HG02884 (cell line): Measurements from ENCODE around the gene FBXO42.
"Not testable (repeated sequence)": the region's sequence is repeated elsewhere in the genome, so short reads cannot be mapped to it uniquely, and the experiment has no call there.

Experiments
- ATAC-seq: cut with Tn5 transposase; IDR thresholded peaks from one replicate; pipeline ENCODE4 v1.9.1; 2021; ENCODE audit warnings: mild to moderate bottlenecking, moderate library complexity; ENCODE audit not compliant: unreplicated experiment

Gene FBXO42

DNA sequence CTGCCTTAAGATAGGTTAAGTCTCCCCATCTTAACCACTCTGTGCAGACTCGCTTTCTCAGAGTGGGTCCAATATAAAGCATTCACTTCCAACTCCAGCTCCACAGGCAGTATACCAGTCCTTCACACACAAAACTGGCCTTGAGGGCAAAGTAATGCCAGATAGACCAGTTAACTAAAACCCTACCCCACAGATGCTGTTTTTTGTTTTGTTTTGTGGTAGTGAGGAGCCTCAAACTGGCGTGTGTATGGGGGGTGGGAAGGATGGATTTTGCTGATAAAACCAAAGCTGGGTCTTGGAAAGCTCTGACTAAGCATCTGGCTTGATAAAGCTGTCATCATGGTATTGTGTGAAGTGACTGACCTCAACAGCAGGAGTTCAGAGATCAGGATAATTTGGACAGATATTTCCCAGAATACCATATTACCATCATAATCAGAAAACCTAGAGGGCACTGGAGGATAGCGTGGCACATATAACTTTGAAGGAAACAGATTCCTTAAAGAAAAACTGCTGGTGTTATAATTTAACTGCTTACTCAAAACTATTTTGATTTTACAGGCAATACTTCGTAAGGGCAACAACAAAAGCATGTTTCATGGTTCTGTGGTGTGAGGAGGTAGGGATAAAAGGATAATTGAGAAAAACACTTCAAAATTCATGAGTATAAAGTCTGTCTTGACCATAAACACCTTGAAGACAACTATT, 85.7 kb downstream of the FBXO42 start:
- no peak for ATAC-seq

- ATAC-seq = no peak
Measured at GRCh38 chr1:16262067-16262466, 90.2 kb downstream of the FBXO42 start.

DNA sequence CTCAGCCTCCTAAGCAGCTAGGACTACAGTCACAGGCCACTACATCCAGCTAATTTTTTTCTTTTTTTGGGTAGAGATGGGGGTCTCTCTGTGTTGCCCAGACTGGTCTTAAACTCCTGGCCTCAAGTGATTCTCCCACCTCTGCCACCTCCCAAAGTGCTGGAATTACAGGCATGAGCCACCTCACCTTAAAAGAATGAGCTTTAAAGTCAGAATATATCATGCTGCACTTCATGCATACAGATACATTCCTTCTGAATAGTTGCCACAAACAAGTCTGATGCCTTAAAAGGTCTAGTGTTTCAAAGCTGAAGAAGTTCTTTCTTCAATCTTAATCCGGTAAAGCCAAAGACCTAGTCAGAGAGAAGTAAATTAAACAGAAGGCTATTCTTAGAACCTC, 91.5 kb downstream of the FBXO42 start:
- ATAC-seq = no peak

GRCh38 chr1:16258591-16259135, 93.6 kb downstream of the FBXO42 start:
- ATAC-seq = no peak

GRCh38 chr1:16257968-16258367, 94.3 kb downstream of the FBXO42 start:
- ATAC-seq = no peak

DNA sequence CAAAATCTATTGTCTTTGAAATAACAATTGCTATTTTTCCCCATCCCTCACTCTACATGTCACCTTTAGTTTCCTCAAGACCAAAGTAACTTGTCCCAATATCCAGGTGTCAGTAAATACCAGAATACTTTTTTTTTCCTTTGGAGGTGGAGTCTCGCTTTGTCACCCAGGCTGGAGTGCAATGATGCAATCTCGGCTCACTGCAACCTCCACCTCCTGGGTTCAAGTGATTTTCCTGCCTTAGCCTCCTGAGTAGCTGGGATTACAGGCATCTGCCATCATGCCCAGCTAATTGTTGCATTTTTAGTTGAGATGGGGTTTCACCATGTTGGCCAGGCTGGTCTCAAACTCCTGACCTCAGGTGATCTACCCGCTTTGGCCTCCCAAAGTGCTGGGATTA, 94.7 kb downstream of the FBXO42 start:
- ATAC-seq = not testable (repeated sequence)

DNA sequence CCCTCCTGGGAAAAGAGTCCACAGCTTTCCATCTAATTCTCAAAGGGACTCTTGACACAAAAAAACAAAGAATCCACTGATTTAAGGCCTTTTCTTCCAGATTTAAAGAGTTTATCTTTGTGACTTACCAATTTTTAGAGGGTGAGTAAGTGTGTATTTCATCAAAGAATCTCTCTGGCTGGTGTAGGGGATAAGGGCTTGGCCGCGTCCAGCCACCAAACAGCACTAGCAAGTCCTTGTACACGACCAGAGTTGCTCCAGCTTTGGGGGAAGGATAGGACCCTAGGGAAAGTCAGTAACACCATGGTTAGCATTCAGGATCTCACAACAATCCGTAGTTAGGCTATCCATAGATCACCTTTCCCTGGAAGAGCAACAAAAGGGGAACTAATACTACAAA, 95.8 kb downstream of the FBXO42 start:
- no peak for ATAC-seq

GRCh38 chr1:16254263-16254928, 97.9 kb downstream of the FBXO42 start:
- ATAC-seq = no peak

GRCh38 chr1:16253332-16253922, 98.9 kb downstream of the FBXO42 start:
- no peak for ATAC-seq

DNA sequence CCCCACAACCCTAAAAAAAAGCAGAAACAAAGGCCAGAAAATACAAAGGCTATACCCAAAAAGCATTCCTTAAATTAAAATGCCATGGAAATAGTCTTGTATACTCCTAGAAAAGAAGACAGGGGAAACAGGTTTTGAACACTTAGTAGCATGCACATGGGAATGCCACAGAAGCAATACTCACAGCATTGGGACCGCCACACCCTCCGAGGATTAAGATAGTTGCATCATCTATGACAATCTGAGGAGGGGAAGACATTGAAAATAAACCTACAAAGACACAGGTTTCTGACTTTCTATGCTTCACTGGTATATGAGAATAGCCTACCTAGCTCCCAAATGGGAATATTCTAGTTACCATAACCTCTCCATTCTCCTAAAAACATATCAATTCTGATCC, 99.4 kb downstream of the FBXO42 start:
- ATAC-seq = no peak

- no peak for ATAC-seq
Measured at GRCh38 chr1:16251381-16251780, 100.9 kb downstream of the FBXO42 start.

GRCh38 chr1:16250524-16251251, 101.6 kb downstream of the FBXO42 start:
- ATAC-seq = no peak

DNA sequence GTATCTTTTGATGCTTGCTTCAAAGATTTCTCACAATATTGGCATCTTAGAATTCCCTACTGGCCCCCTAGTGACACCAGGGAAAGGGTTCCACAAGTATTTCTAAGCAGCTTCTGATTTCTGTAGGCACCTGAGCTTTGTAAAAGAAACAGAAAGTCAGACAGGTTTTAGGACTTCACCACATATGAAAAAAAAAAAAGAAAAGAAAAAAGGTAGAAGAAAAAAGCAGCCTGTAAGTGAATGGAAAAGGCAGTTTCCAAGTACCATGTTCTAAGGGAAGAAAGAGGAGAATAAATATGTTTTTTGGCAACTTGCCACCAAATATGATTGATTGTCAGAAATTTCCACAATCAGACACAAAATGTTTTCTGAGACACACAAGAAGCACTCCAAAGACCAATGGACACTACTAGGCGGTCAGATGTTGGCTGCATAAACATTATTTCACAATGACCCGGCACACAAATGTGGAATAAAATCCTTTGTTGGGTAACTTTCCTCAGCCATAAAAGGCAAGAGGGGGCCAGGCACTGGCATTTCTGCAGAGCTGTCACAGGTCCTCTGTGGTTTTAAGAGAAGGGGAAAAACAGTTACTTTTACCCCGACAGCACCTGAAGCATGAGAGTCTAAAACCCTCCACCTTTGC, 102.6 kb downstream of the FBXO42 start:
- ATAC-seq = no peak

DNA sequence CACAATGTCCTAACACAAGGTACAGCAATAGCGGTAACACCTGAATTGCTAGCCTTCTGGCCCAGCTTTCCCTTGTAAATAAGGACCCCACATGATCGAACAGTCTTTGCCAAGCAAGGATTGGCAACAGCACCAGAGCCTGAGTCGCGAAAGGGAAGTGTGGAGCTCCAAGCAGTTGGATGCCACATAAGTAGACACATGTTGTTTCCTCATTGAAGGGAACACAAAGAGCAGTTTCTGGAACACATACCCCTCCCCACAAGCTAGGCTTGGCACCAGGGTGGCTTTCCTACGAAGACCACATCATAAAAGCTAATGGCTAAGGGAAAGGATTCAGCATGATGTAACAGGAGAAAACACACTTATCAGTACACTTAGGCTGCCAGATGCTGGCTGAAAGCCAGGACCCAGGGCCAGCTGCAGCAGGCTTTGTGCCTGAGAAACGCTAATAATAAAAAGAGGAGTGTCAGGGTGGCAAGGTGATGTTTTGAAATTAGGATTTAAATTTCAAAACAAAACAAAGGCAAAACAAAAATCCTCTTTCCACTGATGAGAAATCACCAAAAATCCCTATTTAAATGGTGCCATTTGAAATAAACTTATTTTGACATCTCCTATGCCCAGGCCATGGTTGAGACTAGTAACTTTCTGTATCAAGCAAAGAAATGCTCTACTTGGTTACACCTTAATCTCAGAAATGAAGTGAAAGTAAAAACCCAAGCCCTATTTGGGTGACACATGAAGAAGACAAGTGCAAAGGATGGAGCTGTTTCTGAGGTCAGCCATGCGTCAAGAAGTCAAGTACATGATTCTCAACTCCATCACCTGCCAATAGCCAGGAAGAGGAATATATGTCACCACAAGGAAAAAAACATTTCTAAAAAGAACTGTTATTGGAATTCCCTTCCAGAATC, 103.4 kb downstream of the FBXO42 start:
- no peak for ATAC-seq

DNA sequence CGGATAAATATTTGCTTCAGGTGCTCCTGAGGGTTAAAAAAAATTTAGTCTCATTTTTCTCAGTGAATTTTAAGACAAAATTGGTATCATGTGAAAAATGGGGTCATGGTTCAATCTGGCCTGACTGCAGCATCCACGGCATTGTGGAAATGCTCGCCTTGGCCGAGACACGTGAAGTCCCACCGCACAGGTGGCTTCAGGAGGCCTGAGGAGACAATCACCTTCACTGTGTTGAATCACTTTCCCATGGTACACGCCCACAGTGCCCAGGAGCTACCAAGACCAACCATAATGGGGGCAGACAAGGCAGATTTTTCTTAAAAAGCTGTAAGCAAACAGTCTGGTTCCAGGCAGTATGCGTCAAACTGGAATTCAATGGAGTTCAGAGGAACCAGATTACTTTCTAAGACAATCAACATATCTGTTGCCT, 104.3 kb downstream of the FBXO42 start:
- no peak for ATAC-seq

DNA sequence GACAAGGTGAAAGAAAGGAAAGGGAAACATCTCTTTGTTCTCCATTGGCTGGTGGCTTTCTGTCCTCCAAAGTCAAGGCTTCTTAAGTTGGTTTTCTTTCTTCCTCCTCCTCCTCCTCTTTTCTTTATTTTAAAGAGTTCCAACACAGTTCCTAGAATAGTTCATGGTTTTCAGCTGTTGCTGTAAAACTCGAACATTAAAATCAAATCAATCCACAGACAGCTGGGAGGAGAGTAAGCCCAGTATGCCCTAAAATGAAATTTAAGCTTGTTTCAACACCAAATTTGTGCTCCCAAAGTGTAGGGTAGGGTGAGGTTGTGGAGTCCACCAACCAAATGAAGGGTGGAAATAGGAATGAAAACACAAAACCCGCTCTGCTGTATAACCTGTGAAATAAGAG, 104.8 kb downstream of the FBXO42 start:
- ATAC-seq = no peak

DNA sequence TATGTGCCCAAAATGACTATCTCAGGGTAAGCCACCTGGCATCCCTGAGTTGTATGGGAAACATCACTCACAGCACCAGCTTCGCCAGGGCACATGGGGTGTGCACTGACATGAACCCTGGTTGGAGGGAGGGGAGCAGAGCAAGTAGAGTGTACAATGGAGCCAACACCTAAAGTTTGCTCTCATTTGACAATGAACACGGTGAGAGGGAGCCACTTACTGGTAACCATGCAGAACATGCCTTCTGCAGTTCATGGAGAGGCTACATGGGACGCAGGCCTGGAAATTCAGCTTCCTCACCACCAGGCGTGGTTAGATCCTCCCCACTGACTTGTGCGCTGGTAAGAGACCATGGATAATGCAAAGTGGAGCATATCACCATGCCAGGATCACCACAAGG, 105.3 kb downstream of the FBXO42 start:
- no peak for ATAC-seq

- ATAC-seq = not testable (repeated sequence)
Measured at GRCh38 chr1:16246239-16246638, 106.0 kb downstream of the FBXO42 start.

- ATAC-seq = no peak
Measured at GRCh38 chr1:16245476-16246196, 106.6 kb downstream of the FBXO42 start.
